ENCODE measurements around the gene MOB3A.
"Not testable (repeated sequence)": the region's sequence is repeated elsewhere in the genome, so short reads cannot be mapped to it uniquely, and the experiment has no call there.

The MOB3A gene

GRCh38 chr19:2135474-2136402 lies 39.6 kb upstream of the MOB3A start:
- no peak overlapping the region for H3K9ac ChIP-seq (ENCODE audit: low read length)
- peaks cover 42% of the 10 kb centered on the region for H4K20me1 ChIP-seq (ENCODE audit: insufficient read depth, low read length)
- peaks cover 52% of the 10 kb centered on the region for H3K36me3 ChIP-seq (replicated peaks; ENCODE audit: low read depth, low read length)
- no peak for TF ChIP-seq EZH2phosphoT487 (IDR thresholded peaks at IDR 0.05; ENCODE audit: low read depth)
- TF ChIP-seq, protein P1, sequence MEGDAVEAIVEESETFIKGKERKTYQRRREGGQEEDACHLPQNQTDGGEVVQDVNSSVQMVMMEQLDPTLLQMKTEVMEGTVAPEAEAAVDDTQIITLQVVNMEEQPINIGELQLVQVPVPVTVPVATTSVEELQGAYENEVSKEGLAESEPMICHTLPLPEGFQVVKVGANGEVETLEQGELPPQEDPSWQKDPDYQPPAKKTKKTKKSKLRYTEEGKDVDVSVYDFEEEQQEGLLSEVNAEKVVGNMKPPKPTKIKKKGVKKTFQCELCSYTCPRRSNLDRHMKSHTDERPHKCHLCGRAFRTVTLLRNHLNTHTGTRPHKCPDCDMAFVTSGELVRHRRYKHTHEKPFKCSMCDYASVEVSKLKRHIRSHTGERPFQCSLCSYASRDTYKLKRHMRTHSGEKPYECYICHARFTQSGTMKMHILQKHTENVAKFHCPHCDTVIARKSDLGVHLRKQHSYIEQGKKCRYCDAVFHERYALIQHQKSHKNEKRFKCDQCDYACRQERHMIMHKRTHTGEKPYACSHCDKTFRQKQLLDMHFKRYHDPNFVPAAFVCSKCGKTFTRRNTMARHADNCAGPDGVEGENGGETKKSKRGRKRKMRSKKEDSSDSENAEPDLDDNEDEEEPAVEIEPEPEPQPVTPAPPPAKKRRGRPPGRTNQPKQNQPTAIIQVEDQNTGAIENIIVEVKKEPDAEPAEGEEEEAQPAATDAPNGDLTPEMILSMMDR (IDR thresholded peaks at IDR 0.05; ENCODE audit: low read depth, low read length) = no peak
- no peak overlapping the region for H2AFZ ChIP-seq (ENCODE audit: low read depth, low read length)
- H3K27me3 ChIP-seq (ENCODE audit: low read depth, low read length) = no peaks in the 10 kb centered on the region
- H3K27ac ChIP-seq (ENCODE audit: low read length) = no peak overlapping the region
- H3K79me2 ChIP-seq (ENCODE audit: low read length) = peaks cover 69% of the 10 kb centered on the region
- H3K4me2 ChIP-seq (ENCODE audit: low read length) = no peak overlapping the region
- no peak overlapping the region for H3K4me3 ChIP-seq (ENCODE audit: low read length)
- no peaks in the 10 kb centered on the region for H3K4me1 ChIP-seq (ENCODE audit: low read length)
- no peaks in the 10 kb centered on the region for H3K9me3 ChIP-seq (ENCODE audit: insufficient read depth, low read length)

GRCh38 chr19:2132731-2133490 lies 36.8 kb upstream of the MOB3A start:
- Histone ChIP-seq H3K4me2 (ENCODE audit: low read length) (no peak overlapping the region), H3K79me2 (ENCODE audit: low read length) (peaks cover 58% of the 10 kb centered on the region), H4K20me1 (ENCODE audit: insufficient read depth, low read length) (peaks cover 35% of the 10 kb centered on the region), H3K4me3 (ENCODE audit: low read length) (no peak overlapping the region), H2AFZ (ENCODE audit: low read depth, low read length) (no peak overlapping the region), H3K4me1 (ENCODE audit: low read length) (no peaks in the 10 kb centered on the region), H3K27me3 (ENCODE audit: low read depth, low read length) (no peaks in the 10 kb centered on the region), H3K9me3 (ENCODE audit: insufficient read depth, low read length) (no peaks in the 10 kb centered on the region), H3K36me3 (replicated peaks; ENCODE audit: low read depth, low read length) (peaks cover 51% of the 10 kb centered on the region), H3K27ac (ENCODE audit: low read length) (no peak overlapping the region), H3K9ac (ENCODE audit: low read length) (no peak overlapping the region)
- TF ChIP-seq, protein P1 (IDR thresholded peaks at IDR 0.05; ENCODE audit: low read depth, low read length) = no peak
- no peak for TF ChIP-seq EZH2phosphoT487 (IDR thresholded peaks at IDR 0.05; ENCODE audit: low read depth)

GRCh38 chr19:2132191-2132590 lies 36.1 kb upstream of the MOB3A start:
- Histone ChIP-seq H3K4me3 (ENCODE audit: low read length) (no peak overlapping the region), H3K4me2 (ENCODE audit: low read length) (no peak overlapping the region), H3K9me3 (ENCODE audit: insufficient read depth, low read length) (no peaks in the 10 kb centered on the region), H4K20me1 (ENCODE audit: insufficient read depth, low read length) (peaks cover 35% of the 10 kb centered on the region), H2AFZ (ENCODE audit: low read depth, low read length) (no peak overlapping the region), H3K79me2 (ENCODE audit: low read length) (peaks cover 54% of the 10 kb centered on the region), H3K36me3 (replicated peaks; ENCODE audit: low read depth, low read length) (peaks cover 52% of the 10 kb centered on the region), H3K9ac (ENCODE audit: low read length) (no peak overlapping the region), H3K4me1 (ENCODE audit: low read length) (no peaks in the 10 kb centered on the region), H3K27ac (ENCODE audit: low read length) (no peak overlapping the region), H3K27me3 (ENCODE audit: low read depth, low read length) (no peaks in the 10 kb centered on the region)
- TF ChIP-seq EZH2phosphoT487 (IDR thresholded peaks at IDR 0.05; ENCODE audit: low read depth) = no peak

DNA sequence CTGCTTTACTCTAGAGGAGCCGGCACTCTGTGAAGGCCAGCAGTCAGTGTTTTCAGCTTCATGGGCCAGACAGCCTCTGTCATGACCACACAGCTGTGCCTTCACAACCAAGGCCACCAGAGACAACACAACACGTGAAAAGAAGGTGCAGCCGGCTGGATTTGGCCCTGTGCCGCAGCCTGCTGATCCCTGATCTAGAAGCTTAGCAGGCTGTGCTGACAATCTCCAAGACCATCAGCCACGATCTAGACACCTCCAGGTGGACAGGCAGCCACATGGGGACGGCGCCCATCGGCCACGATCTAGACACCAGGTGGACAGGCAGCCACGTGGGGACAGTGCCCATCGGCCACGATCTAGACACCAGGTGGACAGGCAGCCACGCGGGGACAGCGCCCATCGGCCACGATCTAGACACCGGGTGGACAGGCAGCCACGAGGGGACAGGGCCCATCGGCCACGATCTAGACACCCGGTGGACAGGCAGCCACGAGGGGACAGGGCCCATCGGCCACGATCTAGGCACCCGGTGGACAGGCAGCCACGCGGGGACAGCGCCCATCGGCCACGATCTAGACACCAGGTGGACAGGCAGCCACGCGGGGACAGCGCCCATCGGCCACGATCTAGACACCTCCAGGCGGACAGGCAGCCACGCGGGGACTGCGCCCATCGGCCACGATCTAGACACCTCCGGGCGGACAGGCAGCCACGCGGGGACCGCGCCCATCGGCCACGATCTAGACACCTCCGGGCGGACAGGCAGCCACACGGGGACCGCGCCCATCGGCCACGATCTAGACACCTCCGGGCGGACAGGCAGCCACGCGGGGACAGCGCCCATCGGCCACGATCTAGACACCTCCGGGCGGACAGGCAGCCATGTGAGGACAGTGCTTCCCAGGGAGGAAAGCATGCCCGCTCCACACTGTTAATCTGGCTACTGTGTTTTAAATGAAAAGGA lies 35.2 kb upstream of the MOB3A start:
- Histone ChIP-seq H3K36me3 (replicated peaks; ENCODE audit: low read depth, low read length) (peaks cover 49% of the 10 kb centered on the region), H3K79me2 (ENCODE audit: low read length) (peaks cover 46% of the 10 kb centered on the region), H4K20me1 (ENCODE audit: insufficient read depth, low read length) (peaks cover 30% of the 10 kb centered on the region)
- H3K27ac ChIP-seq (ENCODE audit: low read length); H3K27me3 ChIP-seq (ENCODE audit: low read depth, low read length); H3K4me1 ChIP-seq (ENCODE audit: low read length); H3K4me3 ChIP-seq (ENCODE audit: low read length); H3K9me3 ChIP-seq (ENCODE audit: insufficient read depth, low read length); H3K9ac ChIP-seq (ENCODE audit: low read length); H3K4me2 ChIP-seq (ENCODE audit: low read length); H2AFZ ChIP-seq (ENCODE audit: low read depth, low read length): not testable (repeated sequence)

All from OCI-LY3 (cell line).